Suprapubic skin (tissue), 4 donors: ENCODE measurements around the gene ZNF598.

Experiments
- POLR2A ChIP-seq, 2 donors: fragments of 450-650 bp; IDR thresholded peaks; one replicate each; pipeline ENCODE4 v1.6.1; 2017; ENCODE audit warnings: antibody characterized with exemption in 2 of 2, mild to moderate bottlenecking in 2 of 2, moderate library complexity in 2 of 2
- POLR2AphosphoS5 ChIP-seq, 3 donors: sonication (generic); formaldehyde crosslinking; IDR thresholded peaks; one replicate each; pipeline ENCODE4 v1.6.1; 2017; ENCODE audit warnings: antibody characterized with exemption in 3 of 3
- TF ChIP-seq, protein P1 (sequence below), 2 donors: fragments of 200-600 bp in 1 of 2; fragments of 450-650 bp in 1 of 2; sonication (generic) in 1 of 2; IDR thresholded peaks; one replicate each; pipeline ENCODE4 v1.5.1; 2016 to 2019; ENCODE audit warnings: antibody characterized with exemption in 2 of 2, mild to moderate bottlenecking in 1 of 2, moderate library complexity in 1 of 2

DNA sequence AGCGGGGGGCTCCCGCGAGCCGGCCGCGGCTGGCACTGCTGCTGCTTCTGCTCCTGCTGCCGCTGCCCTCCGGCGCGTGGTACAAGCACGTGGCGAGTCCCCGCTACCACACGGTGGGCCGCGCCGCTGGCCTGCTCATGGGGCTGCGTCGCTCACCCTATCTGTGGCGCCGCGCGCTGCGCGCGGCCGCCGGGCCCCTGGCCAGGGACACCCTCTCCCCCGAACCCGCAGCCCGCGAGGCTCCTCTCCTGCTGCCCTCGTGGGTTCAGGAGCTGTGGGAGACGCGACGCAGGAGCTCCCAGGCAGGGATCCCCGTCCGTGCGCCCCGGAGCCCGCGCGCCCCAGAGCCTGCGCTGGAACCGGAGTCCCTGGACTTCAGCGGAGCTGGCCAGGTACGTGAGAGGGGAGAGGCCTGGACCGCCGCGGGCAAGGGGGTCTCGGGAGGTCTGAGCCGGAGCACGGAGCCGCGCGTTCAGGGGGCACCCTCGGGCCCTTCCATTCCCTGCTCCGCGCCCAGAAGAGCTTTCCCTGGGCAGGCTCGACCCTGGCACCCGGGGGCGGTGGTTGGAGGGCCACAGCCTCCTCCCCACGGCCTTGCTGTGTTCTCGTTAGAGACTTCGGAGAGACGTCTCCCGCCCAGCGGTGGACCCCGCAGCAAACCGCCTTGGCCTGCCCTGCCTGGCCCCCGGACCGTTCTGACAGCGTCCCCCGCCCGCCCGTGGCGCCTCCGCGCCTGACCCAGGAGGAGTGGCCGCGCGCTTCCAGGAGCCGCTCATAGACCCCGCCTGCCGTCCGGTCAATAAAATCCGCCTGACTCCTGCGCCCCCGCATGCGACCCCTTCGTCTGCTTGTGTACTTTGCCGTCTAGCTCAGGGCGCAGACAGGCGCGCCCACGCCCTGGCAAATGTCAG is 10.6 kb upstream of the ZNF598 start:
- no peak for TF ChIP-seq POLR2AphosphoS5 (IDR thresholded peaks at IDR 0.05)
- TF ChIP-seq, protein P1, sequence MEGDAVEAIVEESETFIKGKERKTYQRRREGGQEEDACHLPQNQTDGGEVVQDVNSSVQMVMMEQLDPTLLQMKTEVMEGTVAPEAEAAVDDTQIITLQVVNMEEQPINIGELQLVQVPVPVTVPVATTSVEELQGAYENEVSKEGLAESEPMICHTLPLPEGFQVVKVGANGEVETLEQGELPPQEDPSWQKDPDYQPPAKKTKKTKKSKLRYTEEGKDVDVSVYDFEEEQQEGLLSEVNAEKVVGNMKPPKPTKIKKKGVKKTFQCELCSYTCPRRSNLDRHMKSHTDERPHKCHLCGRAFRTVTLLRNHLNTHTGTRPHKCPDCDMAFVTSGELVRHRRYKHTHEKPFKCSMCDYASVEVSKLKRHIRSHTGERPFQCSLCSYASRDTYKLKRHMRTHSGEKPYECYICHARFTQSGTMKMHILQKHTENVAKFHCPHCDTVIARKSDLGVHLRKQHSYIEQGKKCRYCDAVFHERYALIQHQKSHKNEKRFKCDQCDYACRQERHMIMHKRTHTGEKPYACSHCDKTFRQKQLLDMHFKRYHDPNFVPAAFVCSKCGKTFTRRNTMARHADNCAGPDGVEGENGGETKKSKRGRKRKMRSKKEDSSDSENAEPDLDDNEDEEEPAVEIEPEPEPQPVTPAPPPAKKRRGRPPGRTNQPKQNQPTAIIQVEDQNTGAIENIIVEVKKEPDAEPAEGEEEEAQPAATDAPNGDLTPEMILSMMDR (IDR thresholded peaks at IDR 0.05) = no peak
- TF ChIP-seq POLR2A (IDR thresholded peaks at IDR 0.05) = no peak
